A673 (cell line): ENCODE measurements around the gene ACTL7A.

ENCODE experiments used
- CTCF ChIP-seq: fragments of 300-800, 200-600 bp; sonication (generic); conservative IDR thresholded peaks from 2 replicates; pipeline ENCODE4 v1.5.1; 2017; ENCODE audit warnings: low read depth, mild to moderate bottlenecking, antibody characterized with exemption, low read length, moderate library complexity, mixed read lengths
- EZH2 ChIP-seq: fragments of 200-600 bp; sonication (generic); IDR thresholded peaks from 2 replicates; pipeline ENCODE4 v1.6.1; 2017; ENCODE audit warnings: borderline replicate concordance, low read depth, mild to moderate bottlenecking, mixed read lengths, antibody characterized with exemption, low read length; ENCODE audit not compliant: poor library complexity, severe bottlenecking

DNA sequence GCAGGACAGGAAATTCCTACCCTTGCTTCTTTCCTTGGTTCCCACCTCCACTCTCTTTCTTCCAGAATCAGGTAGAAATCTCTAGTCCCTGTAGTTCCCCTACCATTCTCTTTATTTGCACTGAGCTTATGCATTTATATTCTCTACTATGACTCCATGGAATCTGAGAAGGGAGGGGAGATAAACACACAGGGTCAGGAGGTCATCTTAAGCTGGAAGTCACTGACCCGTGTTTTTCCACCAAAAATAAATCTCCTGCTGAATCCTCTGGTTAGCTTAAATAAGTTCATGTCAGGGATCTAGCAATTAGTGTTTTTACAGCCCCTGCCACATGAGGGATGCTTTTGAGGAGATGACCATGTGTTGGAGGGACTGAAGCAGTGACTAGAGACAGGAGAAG, 10.0 kb upstream of the ACTL7A start:
- TF ChIP-seq CTCF, result no peak
- TF ChIP-seq EZH2, result no peak
